Parathyroid adenoma (tissue), 2 donors: ENCODE measurements around the gene MRGPRF.

Source experiments
- H2AFZ ChIP-seq: fragments of 300-600 bp; sonication (generic); one replicate; pipeline ENCODE4 v1.7.0; 2017; ENCODE audit warnings: antibody characterized with exemption, mild to moderate bottlenecking
- H3K27ac ChIP-seq: fragments of 300-600 bp; sonication (generic); one replicate; pipeline ENCODE4 v1.7.0; 2017
- H3K27me3 ChIP-seq: fragments of 300-600 bp; sonication (generic); one replicate; pipeline ENCODE4 v1.7.0; 2017; ENCODE audit warnings: low read length; ENCODE audit not compliant: control insufficient read depth, insufficient read depth
- H3K36me3 ChIP-seq: fragments of 300-600 bp; sonication (generic); one replicate; pipeline ENCODE4 v1.7.0; 2017; ENCODE audit warnings: low read length; ENCODE audit not compliant: control insufficient read depth, insufficient read depth
- H3K4me1 ChIP-seq: fragments of 300-600 bp; sonication (generic); one replicate; pipeline ENCODE4 v1.7.0; 2017; ENCODE audit warnings: control low read depth
- H3K4me2 ChIP-seq: fragments of 300-600 bp; sonication (generic); one replicate; pipeline ENCODE4 v1.7.0; 2017; ENCODE audit warnings: low read length
- H3K4me3 ChIP-seq: fragments of 300-600 bp; sonication (generic); one replicate; pipeline ENCODE4 v1.7.0; 2017; ENCODE audit warnings: low read depth, low read length
- H3K79me2 ChIP-seq: fragments of 300-600 bp; sonication (generic); one replicate; pipeline ENCODE4 v1.7.0; 2017; ENCODE audit warnings: control low read depth
- H3K9ac ChIP-seq: fragments of 300-600 bp; sonication (generic); one replicate; pipeline ENCODE4 v1.7.0; 2017; ENCODE audit warnings: mild to moderate bottlenecking
- H3K9me3 ChIP-seq: fragments of 300-600 bp; sonication (generic); one replicate; pipeline ENCODE4 v1.7.0; 2017; ENCODE audit warnings: low read length; ENCODE audit not compliant: control insufficient read depth
- CTCF ChIP-seq: fragments of 300-600 bp; sonication (generic); IDR thresholded peaks from one replicate; pipeline ENCODE4 v1.7.0; 2017; ENCODE audit warnings: antibody characterized with exemption, mild to moderate bottlenecking
- donor health status: primary hyperparathyroidism.

Gene MRGPRF

GRCh38 chr11:68994894-68995285, 18.2 kb downstream of the MRGPRF start:
- Histone ChIP-seq H3K27me3 (no peaks in the 10 kb centered on the region), H3K4me1 (no peaks in the 10 kb centered on the region), H3K27ac (no peak overlapping the region), H3K4me2 (no peak overlapping the region), H3K36me3 (no peaks in the 10 kb centered on the region), H3K4me3 (no peak overlapping the region), H3K9ac (no peak overlapping the region), H3K79me2 (no peaks in the 10 kb centered on the region), H2AFZ (no peak overlapping the region), H3K9me3 (no peaks in the 10 kb centered on the region)
- TF ChIP-seq CTCF, result no peak

GRCh38 chr11:68994161-68994893, 18.7 kb downstream of the MRGPRF start:
- Histone ChIP-seq H3K79me2 (no peaks in the 10 kb centered on the region), H3K4me1 (no peaks in the 10 kb centered on the region), H3K27ac (no peak overlapping the region), H2AFZ (no peak overlapping the region), H3K9ac (no peak overlapping the region), H3K4me2 (no peak overlapping the region), H3K27me3 (no peaks in the 10 kb centered on the region), H3K4me3 (no peak overlapping the region), H3K9me3 (no peaks in the 10 kb centered on the region), H3K36me3 (no peaks in the 10 kb centered on the region)
- TF ChIP-seq CTCF, result no peak

- Histone ChIP-seq H3K79me2 (no peaks in the 10 kb centered on the region), H3K27ac (no peak overlapping the region), H3K4me1 (no peaks in the 10 kb centered on the region), H3K4me3 (no peak overlapping the region), H2AFZ (no peak overlapping the region), H3K9ac (no peak overlapping the region), H3K36me3 (no peaks in the 10 kb centered on the region), H3K27me3 (no peaks in the 10 kb centered on the region), H3K4me2 (no peak overlapping the region), H3K9me3 (no peaks in the 10 kb centered on the region)
- TF ChIP-seq CTCF, result no peak
Observed at GRCh38 chr11:68993546-68993945, 19.5 kb downstream of the MRGPRF start.

GRCh38 chr11:68992743-68993255, 20.2 kb downstream of the MRGPRF start:
- Histone ChIP-seq H3K27ac (no peak overlapping the region), H3K4me1 (no peaks in the 10 kb centered on the region), H3K4me3 (no peak overlapping the region), H3K36me3 (no peaks in the 10 kb centered on the region), H3K9ac (no peak overlapping the region), H3K79me2 (no peaks in the 10 kb centered on the region), H2AFZ (no peak overlapping the region), H3K27me3 (no peaks in the 10 kb centered on the region), H3K9me3 (no peaks in the 10 kb centered on the region), H3K4me2 (no peak overlapping the region)
- no peak for TF ChIP-seq CTCF
